NT2/D1 (cell line): ENCODE measurements around the gene CHCHD6.

Source experiments
- DNase-seq: peaks from one replicate; pipeline ENCODE4 v3.0.0-alpha.2; 2011; ENCODE audit warnings: low read depth, low spot score
- H3K27me3 ChIP-seq: 2 replicates; pipeline ENCODE4 v1.6.0; 2011; ENCODE audit warnings: mild to moderate bottlenecking; ENCODE audit not compliant: insufficient read length, insufficient read depth
- H3K36me3 ChIP-seq: 2 replicates; pipeline ENCODE4 v1.6.1; 2011; ENCODE audit warnings: mild to moderate bottlenecking, low read length, mixed read lengths; ENCODE audit not compliant: insufficient read depth, insufficient read length
- H3K4me1 ChIP-seq: 2 replicates; pipeline ENCODE4 v1.5.1; 2011; ENCODE audit not compliant: insufficient read depth, insufficient read length
- H3K4me3 ChIP-seq: 2 replicates; pipeline ENCODE4 v1.5.1; 2011; ENCODE audit warnings: low read depth; ENCODE audit not compliant: insufficient read length
- H3K9ac ChIP-seq: 2 replicates; pipeline ENCODE4 v1.6.0; 2011; ENCODE audit warnings: low read depth; ENCODE audit not compliant: insufficient read length
- H3K9me3 ChIP-seq: 2 replicates; pipeline ENCODE4 v1.5.1; 2011; ENCODE audit warnings: mild to moderate bottlenecking, low read length; ENCODE audit not compliant: insufficient read depth
- SUZ12 ChIP-seq: IDR thresholded peaks from 2 replicates; pipeline ENCODE4 v1.6.1; 2011; ENCODE audit not compliant: insufficient read length, insufficient read depth; ENCODE audit errors: extremely low read depth
- YY1 ChIP-seq: IDR thresholded peaks from 2 replicates; pipeline ENCODE4 v1.6.1; 2011; ENCODE audit not compliant: insufficient read length, insufficient read depth
- ZNF274 ChIP-seq: IDR thresholded peaks from 2 replicates; pipeline ENCODE4 v1.6.1; 2011; ENCODE audit warnings: mild to moderate bottlenecking, low read depth, low read length

The CHCHD6 gene

GRCh38 chr3:126995926-126996512, 292.0 kb downstream of the CHCHD6 start:
- H3K27me3 ChIP-seq: no peaks in the 10 kb centered on the region
- TF ChIP-seq YY1: no peak
- no peak for TF ChIP-seq ZNF274
- TF ChIP-seq SUZ12: no peak
- H3K9ac ChIP-seq: no peak overlapping the region
- no peak overlapping the region for H3K4me3 ChIP-seq
- peaks cover 88% of the 10 kb centered on the region for H3K36me3 ChIP-seq
- H3K9me3 ChIP-seq: no peaks in the 10 kb centered on the region
- DNase-seq: no peak
- H3K4me1 ChIP-seq: peaks cover 20% of the 10 kb centered on the region

DNA sequence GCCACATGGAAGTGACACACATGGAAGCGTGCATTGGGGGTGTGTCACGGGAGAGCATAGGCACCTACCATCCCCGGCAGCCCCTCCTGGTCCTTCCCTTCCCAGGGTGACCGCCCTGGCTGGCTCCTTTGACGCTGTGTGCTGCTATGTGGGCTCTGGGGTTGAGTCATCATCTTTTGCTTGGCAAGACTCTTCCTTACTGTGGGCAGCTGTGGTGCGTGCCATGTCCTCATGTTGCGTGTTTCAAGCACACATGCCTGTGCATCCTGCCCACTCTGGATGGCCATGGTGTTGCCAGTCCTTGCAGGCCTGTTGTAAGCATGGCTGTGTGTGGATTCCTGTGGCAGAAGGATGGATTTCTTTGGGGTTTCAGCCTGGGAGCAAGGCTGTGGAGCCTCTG, 292.9 kb downstream of the CHCHD6 start:
- Histone ChIP-seq H3K9ac (no peak overlapping the region), H3K27me3 (no peaks in the 10 kb centered on the region), H3K9me3 (no peaks in the 10 kb centered on the region), H3K4me3 (no peak overlapping the region), H3K4me1 (peaks cover 27% of the 10 kb centered on the region), H3K36me3 (peaks cover 87% of the 10 kb centered on the region)
- TF ChIP-seq YY1: no peak
- TF ChIP-seq SUZ12: no peak
- no peak for TF ChIP-seq ZNF274
- no peak for DNase-seq

DNA sequence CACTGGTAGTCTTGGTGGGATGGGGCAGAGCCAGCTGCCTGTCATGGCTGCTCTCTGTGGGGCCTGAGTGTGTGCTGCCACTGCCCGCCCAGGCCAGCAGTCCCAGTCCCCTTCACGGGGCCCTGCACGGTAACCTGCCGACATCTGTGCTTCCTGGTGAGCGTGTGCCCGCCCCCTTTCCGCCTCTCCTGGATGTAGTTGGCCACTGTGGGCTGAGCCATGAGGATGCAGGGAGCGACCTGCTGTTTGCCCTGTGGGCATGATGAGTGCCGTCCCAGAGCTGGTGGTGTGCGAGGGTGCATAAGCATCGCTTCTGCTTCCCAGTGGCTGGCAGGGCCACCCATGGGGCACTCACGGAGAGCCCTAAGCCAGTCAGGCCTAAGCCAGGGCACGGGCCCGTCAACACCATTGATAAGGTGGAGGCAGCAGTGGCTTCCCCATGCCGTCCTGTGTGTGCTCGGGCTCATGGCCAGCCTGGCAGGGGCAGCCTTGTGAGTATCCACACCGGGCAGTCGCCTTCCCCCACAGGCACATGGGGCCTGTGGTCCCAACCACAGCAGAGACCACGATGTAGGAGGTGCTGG, 293.5 kb downstream of the CHCHD6 start:
- TF ChIP-seq ZNF274 (no peak), SUZ12 (no peak), YY1 (no peak)
- no peaks in the 10 kb centered on the region for H3K9me3 ChIP-seq
- no peak for DNase-seq
- H3K27me3 ChIP-seq: no peaks in the 10 kb centered on the region
- H3K36me3 ChIP-seq: peaks cover 84% of the 10 kb centered on the region
- peaks cover 29% of the 10 kb centered on the region for H3K4me1 ChIP-seq
- H3K9ac ChIP-seq: no peak overlapping the region
- no peak overlapping the region for H3K4me3 ChIP-seq

DNA sequence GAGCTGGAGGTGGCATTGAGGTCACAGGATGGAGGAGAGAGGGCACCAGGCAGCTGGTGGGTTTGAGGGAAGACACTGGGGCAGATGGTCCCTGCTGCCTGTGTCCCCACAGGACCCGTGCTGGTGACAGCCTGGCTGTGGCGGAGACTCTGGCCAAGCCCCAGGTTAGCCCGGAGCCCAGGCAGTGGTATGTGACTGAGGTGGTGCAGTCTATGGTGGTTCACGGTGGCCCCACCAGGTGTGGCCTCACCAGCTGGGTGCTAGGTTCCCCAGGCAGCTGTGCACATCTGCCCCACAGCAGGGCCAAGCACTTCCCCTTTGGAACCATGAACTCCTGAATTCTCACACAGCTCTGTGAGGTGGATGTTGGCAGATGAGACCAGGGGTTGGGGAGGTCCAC, 294.3 kb downstream of the CHCHD6 start:
- no peak overlapping the region for H3K4me3 ChIP-seq

GRCh38 chr3:126998728-126999127, 294.7 kb downstream of the CHCHD6 start:
- Histone ChIP-seq H3K4me1 (peaks cover 38% of the 10 kb centered on the region), H3K9ac (no peak overlapping the region), H3K27me3 (no peaks in the 10 kb centered on the region), H3K9me3 (no peaks in the 10 kb centered on the region), H3K36me3 (peaks cover 76% of the 10 kb centered on the region), H3K4me3 (no peak overlapping the region)
- TF ChIP-seq SUZ12: no peak
- TF ChIP-seq YY1: no peak
- no peak for TF ChIP-seq ZNF274
- DNase-seq: no peak

More for the DNA sequence above, 294.3 kb downstream of the CHCHD6 start:
- H3K9me3 ChIP-seq: no peaks in the 10 kb centered on the region
- no peaks in the 10 kb centered on the region for H3K27me3 ChIP-seq
- H3K36me3 ChIP-seq: peaks cover 80% of the 10 kb centered on the region
- no peak overlapping the region for H3K9ac ChIP-seq
- peaks cover 35% of the 10 kb centered on the region for H3K4me1 ChIP-seq
- TF ChIP-seq ZNF274: no peak
- TF ChIP-seq SUZ12: no peak
- TF ChIP-seq YY1: no peak
- DNase-seq: no peak

DNA sequence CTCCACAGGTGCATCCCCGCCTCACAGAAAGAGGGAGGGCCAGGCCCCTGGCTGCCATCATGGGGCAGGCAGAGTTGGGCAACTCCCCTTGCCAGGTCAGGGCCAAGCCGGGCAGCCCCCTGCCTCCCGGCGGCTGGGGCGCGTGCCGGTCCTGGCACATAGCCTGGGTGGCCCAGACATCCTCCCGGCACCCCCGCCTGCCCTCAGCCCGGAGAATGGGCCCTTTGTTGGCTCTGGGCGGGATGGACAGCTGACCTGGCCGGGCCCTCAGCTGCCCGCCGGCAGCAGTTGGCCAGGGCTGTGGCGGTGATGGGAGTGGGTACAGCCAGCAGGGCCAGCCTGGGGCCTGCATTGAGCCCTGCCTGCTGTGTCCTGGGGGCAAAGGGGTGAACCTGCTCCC, 295.3 kb downstream of the CHCHD6 start:
- Histone ChIP-seq H3K36me3 (peaks cover 69% of the 10 kb centered on the region), H3K9me3 (no peaks in the 10 kb centered on the region), H3K9ac (no peak overlapping the region), H3K4me1 (peaks cover 41% of the 10 kb centered on the region), H3K27me3 (no peaks in the 10 kb centered on the region), H3K4me3 (no peak overlapping the region)
- TF ChIP-seq YY1 (no peak), SUZ12 (no peak), ZNF274 (no peak)
- no peak for DNase-seq

DNA sequence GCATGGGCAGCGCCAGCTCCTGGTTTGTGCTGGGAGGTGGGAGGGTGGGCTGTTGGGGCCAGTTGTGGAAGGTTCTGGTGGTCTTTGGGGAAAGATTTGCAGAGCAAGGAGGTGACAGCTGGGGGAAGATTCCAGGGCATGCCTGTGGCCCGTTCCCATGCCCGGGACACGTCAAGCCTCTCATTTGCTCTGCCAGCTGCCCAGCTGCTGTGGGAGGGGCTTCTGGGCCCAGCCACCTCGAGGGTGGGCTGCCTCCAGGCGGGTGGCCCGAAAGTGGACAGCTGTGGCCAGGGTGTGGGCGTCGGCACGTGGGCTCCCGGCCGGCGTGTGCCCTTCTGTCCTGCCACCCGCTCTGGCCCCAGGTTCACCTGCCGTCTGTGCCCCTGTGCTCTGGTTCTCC, 296.1 kb downstream of the CHCHD6 start:
- Histone ChIP-seq H3K4me1 (peaks cover 43% of the 10 kb centered on the region), H3K4me3 (no peak overlapping the region), H3K9ac (no peak overlapping the region), H3K9me3 (no peaks in the 10 kb centered on the region), H3K36me3 (peaks cover 62% of the 10 kb centered on the region), H3K27me3 (no peaks in the 10 kb centered on the region)
- no peak for TF ChIP-seq ZNF274
- TF ChIP-seq YY1: no peak
- TF ChIP-seq SUZ12: no peak
- no peak for DNase-seq
